ES-I3 (cell line): Measurements from ENCODE around the gene TENT4A.
"Not testable (repeated sequence)": the region's sequence is repeated elsewhere in the genome, so short reads cannot be mapped to it uniquely, and the experiment has no call there.

Source experiments
- H3K36me3 ChIP-seq: 2 replicates; pipeline ENCODE4 v1.6.1; 2013; ENCODE audit warnings: mild to moderate bottlenecking, low read length, control low read depth, moderate library complexity; ENCODE audit not compliant: insufficient read depth
- H3K4me1 ChIP-seq: 2 replicates; pipeline ENCODE4 v1.6.1; 2013; ENCODE audit warnings: mild to moderate bottlenecking, control low read depth, low read length; ENCODE audit not compliant: insufficient read depth
- H3K9ac ChIP-seq: 2 replicates; pipeline ENCODE4 v1.6.1; 2013; ENCODE audit warnings: low read depth, mild to moderate bottlenecking, low read length, moderate library complexity
- H3K9me3 ChIP-seq: 2 replicates; pipeline ENCODE4 v1.6.1; 2013; ENCODE audit warnings: mild to moderate bottlenecking, low read length, moderate library complexity; ENCODE audit not compliant: control insufficient read depth, insufficient read depth

The TENT4A gene

GRCh38 chr5:6713274-6714225 lies at the start of gene TENT4A:
Gene TENT4A, plus strand, starts transcription at chr5:6713432. Its CDS starts 552 bp downstream, at chr5:6713984.
- Histone ChIP-seq H3K9me3 (no peaks in the 10 kb centered on the region; the same call in 1 of the 2 replicates), H3K9ac (peak within 1 kb of the TSS; percentile 87), H3K4me1 (peaks cover 13% of the 10 kb centered on the region; the same call in 1 of the 2 replicates), H3K36me3 (no peaks in the 10 kb centered on the region)

- Histone ChIP-seq H3K36me3 (no peaks in the 10 kb centered on the region), H3K4me1 (peaks cover 7% of the 10 kb centered on the region), H3K9ac (no peak overlapping the region), H3K9me3 (no peaks in the 10 kb centered on the region)
Observed at GRCh38 chr5:6666762-6667161, 46.5 kb upstream of the TENT4A start.

DNA sequence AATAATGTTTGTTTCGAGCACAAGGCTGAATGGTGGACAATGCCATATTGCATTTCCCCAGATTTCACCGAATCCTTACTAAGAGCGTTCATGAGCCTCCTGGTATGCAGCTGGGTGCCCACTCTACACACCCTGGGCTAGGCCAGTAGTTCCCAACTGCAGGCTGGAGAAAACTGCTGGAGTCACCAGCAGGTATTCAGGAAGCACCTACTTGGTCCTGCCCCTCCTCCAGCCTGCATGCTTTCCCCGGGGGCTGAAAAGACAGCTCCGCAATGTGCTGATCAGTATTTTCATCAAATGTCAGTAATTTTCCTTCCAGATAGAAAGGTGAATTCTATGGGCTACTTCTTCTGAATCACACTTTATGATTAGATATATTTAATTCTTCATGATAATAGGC lies 45.6 kb upstream of the TENT4A start:
- Histone ChIP-seq H3K4me1 (peaks cover 7% of the 10 kb centered on the region), H3K36me3 (no peaks in the 10 kb centered on the region), H3K9me3 (no peaks in the 10 kb centered on the region), H3K9ac (no peak overlapping the region)

DNA sequence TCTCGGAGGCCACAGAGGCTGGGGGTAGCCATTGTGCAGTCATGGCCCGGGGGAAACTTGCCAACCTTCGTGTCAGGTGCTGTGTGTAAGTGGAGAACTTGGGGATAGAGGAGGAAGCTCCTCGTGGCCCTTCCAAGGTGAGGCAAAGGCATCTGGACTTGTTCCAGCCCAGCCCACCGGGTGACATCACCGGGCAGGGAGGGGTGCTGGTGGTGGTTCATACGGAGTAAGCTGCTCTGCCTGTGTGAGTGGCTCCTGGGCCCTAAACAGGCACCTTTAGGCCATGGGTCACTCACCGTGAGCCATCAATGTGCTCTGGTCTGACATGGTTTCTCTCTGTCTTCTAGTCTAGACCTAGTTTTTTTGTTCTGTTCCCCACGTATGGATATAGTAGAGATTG lies 44.5 kb upstream of the TENT4A start:
- not testable (repeated sequence) for H3K36me3 ChIP-seq, H3K4me1 ChIP-seq, H3K9me3 ChIP-seq, H3K9ac ChIP-seq

DNA sequence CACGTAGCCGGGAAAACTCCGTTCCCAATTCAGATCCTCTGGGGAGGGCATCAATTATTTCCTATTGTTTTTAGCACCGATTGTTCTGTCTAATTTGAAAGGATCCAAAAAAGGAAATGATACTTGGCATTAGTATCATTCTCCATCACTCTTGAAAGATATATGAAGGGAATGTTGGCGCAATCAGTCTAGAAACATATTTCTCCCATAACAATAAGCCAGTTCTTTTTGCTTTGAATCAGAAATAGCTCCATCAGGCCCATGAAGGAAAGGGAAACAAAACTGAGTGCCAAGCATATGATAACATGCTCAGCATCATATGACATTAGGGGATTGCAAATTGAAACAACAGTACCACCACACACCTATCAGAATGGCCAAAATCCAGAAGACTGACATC lies 40.2 kb upstream of the TENT4A start:
- Histone ChIP-seq H3K4me1 (no peaks in the 10 kb centered on the region), H3K9ac (no peak overlapping the region), H3K9me3 (peaks cover 3% of the 10 kb centered on the region; the same call in 1 of the 2 replicates), H3K36me3 (no peaks in the 10 kb centered on the region)

DNA sequence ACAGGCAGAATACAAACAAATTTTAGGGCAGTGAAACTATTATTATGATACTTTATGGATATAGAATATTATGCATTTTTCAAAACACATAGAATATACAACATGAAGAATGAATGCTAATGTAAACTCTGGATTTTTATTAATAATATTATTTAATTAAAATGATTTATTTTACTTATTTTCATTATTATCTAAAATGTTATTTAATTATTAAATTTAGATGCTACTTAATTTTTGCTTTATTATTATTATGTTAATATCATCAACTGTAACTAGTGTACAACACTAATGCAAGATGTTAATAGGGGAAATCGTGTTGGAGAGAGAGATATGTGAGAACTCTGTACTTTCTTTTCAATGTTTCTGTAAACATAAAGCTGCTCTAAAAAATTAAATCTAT lies 39.3 kb upstream of the TENT4A start:
- Histone ChIP-seq H3K9me3 (peaks cover 3% of the 10 kb centered on the region; the same call in 1 of the 2 replicates), H3K4me1 (no peaks in the 10 kb centered on the region), H3K9ac (no peak overlapping the region), H3K36me3 (no peaks in the 10 kb centered on the region)

DNA sequence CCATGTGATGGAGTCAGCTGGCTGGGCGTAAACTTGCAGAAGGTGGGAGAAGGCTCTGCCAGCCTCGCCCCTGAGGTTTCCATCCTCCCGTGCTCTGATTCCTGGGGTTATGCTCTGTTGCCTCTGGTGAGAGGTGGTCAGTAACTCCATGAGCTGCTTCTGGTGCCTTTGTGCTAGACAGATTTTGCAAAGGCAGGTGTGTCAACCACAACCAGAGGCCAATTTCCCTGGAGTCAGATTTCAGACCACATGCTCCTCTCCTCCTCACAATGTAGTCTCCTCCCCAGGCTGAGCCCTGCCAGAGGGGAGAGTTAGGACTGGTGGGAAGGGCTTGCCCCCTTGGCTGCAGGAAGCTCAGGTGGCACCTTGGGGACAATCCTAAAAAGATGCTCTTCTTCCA lies 38.8 kb upstream of the TENT4A start:
- Histone ChIP-seq H3K9ac (no peak overlapping the region), H3K36me3 (no peaks in the 10 kb centered on the region)

DNA sequence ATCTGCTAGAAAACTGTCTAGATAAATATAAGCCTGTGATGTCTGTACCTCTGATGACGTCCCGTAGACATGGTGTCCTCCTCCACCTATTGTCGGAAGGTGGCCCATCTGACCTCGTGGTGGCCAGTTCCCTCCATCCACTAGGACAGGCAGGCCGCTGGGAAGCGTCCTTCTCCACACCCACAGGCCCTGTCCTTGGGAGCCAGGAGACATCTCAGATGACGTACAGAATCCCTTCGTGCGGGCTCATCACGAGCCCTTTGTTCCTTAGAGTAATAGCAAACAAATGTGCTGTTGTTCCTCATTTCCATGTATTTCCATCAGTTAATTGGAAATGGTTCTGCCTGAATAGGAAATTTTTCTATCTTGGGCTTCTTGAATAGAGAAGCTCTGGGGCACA lies 38.3 kb upstream of the TENT4A start:
- H3K36me3 ChIP-seq: no peaks in the 10 kb centered on the region
- peaks cover 3% of the 10 kb centered on the region; the same call in 1 of the 2 replicates for H3K9me3 ChIP-seq
- no peak overlapping the region for H3K9ac ChIP-seq
- no peaks in the 10 kb centered on the region for H3K4me1 ChIP-seq

More for the DNA sequence above, 38.8 kb upstream of the TENT4A start:
- Histone ChIP-seq H3K9me3 (peaks cover 3% of the 10 kb centered on the region; the same call in 1 of the 2 replicates), H3K4me1 (no peaks in the 10 kb centered on the region)

DNA sequence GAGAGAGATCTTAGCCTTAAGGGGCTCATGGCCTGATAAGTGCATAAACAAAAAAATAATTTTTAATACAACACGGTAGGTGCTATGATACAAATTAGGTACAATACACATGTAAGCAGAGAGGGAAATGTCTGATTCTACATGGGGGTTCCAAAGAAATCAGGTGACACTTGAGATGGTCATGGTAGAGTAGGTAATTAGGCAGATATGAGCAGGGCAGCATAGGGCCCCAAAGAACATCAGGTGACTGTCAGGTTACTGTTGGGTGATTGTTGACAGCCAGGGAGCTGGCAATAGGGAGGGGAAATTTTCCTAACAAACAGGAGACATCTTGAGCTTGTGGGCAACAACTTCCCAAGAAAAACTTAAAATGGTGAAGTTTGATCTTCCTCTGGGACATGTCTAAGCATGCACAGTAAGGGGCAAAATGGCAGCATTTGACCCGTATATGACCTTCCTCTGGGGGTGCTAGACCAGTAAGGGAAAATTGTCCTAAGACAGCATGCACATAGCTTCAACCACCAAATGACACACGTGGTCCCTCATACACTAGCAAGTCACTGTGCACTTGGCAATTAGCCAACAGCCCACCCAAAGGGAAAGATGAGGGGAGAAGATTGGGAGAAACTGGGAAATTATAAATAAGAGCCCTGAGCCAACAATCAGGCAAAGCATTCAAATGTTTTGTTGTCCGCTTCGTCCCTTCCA lies 37.3 kb upstream of the TENT4A start:
- peaks cover 3% of the 10 kb centered on the region; the same call in 1 of the 2 replicates for H3K9me3 ChIP-seq
- H3K9ac ChIP-seq: no peak overlapping the region
- no peaks in the 10 kb centered on the region for H3K4me1 ChIP-seq
- H3K36me3 ChIP-seq: no peaks in the 10 kb centered on the region

- Histone ChIP-seq H3K9ac (no peak overlapping the region), H3K9me3 (peaks cover 3% of the 10 kb centered on the region; the same call in 1 of the 2 replicates), H3K4me1 (no peaks in the 10 kb centered on the region), H3K36me3 (no peaks in the 10 kb centered on the region)
Observed at GRCh38 chr5:6676702-6677101, 36.5 kb upstream of the TENT4A start.

DNA sequence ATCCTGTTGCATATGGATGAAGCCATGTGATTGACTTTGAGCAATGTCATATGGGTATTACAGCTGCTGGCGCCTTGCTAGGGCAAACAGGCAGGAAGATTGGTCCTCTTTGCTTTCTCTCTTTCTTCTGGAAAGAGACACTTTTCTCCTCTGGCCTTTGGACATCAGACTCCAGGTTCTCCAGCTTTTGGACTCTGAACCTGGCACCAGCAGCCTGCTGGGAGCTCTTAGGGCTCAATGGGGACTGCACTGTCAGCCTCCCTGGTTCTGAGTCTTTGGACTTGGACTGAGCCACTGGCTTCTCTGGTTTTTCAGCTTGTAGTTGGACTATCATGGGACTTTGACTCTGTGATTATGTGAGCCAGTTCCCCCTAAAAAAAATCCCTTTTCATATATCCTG lies 34.8 kb upstream of the TENT4A start:
- Histone ChIP-seq H3K9me3 (peaks cover 3% of the 10 kb centered on the region; the same call in 1 of the 2 replicates), H3K9ac (no peak overlapping the region), H3K36me3 (no peaks in the 10 kb centered on the region), H3K4me1 (no peaks in the 10 kb centered on the region)

GRCh38 chr5:6680922-6681321 lies 32.3 kb upstream of the TENT4A start:
- no peaks in the 10 kb centered on the region for H3K36me3 ChIP-seq
- H3K9ac ChIP-seq: no peak overlapping the region
- peaks cover 3% of the 10 kb centered on the region; the same call in 1 of the 2 replicates for H3K9me3 ChIP-seq
- no peaks in the 10 kb centered on the region for H3K4me1 ChIP-seq

DNA sequence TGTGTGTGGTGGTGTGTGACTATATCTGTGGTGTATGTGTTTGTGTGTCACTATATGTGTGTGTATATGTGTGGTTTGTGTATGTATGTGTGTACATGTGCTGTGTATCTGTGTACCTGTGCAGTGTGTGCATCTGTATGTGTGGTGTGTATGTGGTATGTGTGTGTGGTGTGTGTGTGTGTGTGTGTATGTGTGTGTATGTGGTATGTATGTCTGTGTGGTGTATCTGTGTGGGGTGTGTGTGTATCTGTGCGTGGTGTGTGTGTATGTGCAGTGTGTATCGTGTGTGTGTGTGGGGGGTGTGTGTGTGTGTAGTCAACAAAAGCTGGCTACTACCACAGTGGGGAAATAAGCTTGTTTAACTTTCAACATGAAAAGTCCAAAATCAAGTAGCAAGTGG lies 31.6 kb upstream of the TENT4A start:
- H3K4me1 ChIP-seq: no peaks in the 10 kb centered on the region
- no peaks in the 10 kb centered on the region for H3K36me3 ChIP-seq
- no peak overlapping the region for H3K9ac ChIP-seq
- no peaks in the 10 kb centered on the region for H3K9me3 ChIP-seq

DNA sequence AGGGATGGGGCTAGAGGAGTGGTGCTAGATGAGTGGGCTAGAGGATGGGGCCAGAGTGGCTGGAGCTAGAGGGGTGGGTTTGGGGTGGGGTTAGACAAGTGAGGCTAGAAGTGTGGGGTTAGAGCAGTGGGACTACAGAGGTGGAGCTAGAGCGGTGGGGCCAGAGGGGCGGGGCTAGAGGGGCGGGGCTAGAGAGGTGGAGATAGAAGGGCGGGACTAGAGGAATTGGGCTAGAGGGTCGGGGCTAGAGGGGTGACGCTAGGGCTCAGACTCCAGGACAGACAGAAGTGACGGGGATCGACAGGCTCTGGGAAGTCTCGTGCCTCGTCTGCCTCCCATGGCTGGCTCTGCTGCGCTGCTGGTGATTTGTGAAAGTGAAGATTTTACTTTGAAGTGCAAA lies 31.0 kb upstream of the TENT4A start:
- Histone ChIP-seq H3K36me3 (no peaks in the 10 kb centered on the region), H3K4me1 (no peaks in the 10 kb centered on the region), H3K9ac (no peak overlapping the region), H3K9me3 (no peaks in the 10 kb centered on the region)
